Neuron (in vitro differentiated cells): ENCODE results near the gene JMY.

ENCODE experiments used
- H2AFZ ChIP-seq: one replicate; pipeline ENCODE4 v1.6.1; 2013; ENCODE audit warnings: low read depth, mild to moderate bottlenecking, inconsistent platforms, low read length, moderate library complexity
- H3K27me3 ChIP-seq: one replicate; pipeline ENCODE4 v1.6.1; 2013; ENCODE audit warnings: low read length; ENCODE audit not compliant: insufficient read depth
- H3K36me3 ChIP-seq: one replicate; pipeline ENCODE4 v1.6.1; 2013; ENCODE audit warnings: low read length; ENCODE audit not compliant: insufficient read depth
- H3K4me1 ChIP-seq: one replicate; pipeline ENCODE4 v1.6.1; 2013; ENCODE audit warnings: low read length; ENCODE audit not compliant: insufficient read depth
- H3K4me3 ChIP-seq: 2 replicates; pipeline ENCODE4 v1.5.1; 2013; ENCODE audit warnings: mild to moderate bottlenecking, low read length, moderate library complexity
- H3K9me3 ChIP-seq: one replicate; pipeline ENCODE4 v1.6.1; 2013; ENCODE audit warnings: low read length

JMY gene

DNA sequence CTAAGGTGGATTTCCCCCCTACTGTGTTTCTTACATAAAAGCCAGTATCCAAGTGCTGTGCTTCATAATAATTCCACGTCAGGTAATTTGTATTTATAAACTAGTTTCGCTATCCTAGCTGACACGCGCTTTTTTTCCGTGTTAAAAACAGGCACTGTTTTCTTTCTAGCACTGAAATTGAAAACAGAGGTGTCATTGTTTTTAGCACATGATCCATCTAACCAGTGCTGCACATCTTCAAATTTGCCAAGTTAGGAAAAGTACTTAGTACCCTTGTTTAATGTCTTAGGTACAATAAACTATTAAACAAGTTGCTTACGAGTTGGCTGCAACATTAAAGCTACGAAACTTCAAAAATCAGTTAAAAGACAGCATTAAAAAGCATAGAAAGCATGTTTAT lies 49.9 kb downstream of the JMY start:
- Histone ChIP-seq H3K36me3 (peaks cover 5% of the 10 kb centered on the region), H3K4me1 (no peaks in the 10 kb centered on the region)

GRCh38 chr5:79287380-79287779 lies 51.4 kb downstream of the JMY start:
- Histone ChIP-seq H3K27me3 (no peaks in the 10 kb centered on the region), H2AFZ (no peak overlapping the region), H3K4me1 (no peaks in the 10 kb centered on the region), H3K4me3 (no peak overlapping the region), H3K9me3 (no peaks in the 10 kb centered on the region), H3K36me3 (peaks cover 13% of the 10 kb centered on the region)

More for the DNA sequence above, 49.9 kb downstream of the JMY start:
- Histone ChIP-seq H3K4me3 (no peak overlapping the region), H3K27me3 (no peaks in the 10 kb centered on the region), H3K9me3 (no peaks in the 10 kb centered on the region), H2AFZ (no peak overlapping the region)

GRCh38 chr5:79287907-79288306 lies 52.0 kb downstream of the JMY start:
- Histone ChIP-seq H3K36me3 (peaks cover 13% of the 10 kb centered on the region), H3K4me1 (no peaks in the 10 kb centered on the region), H3K27me3 (no peaks in the 10 kb centered on the region), H2AFZ (no peak overlapping the region), H3K9me3 (no peaks in the 10 kb centered on the region), H3K4me3 (no peak overlapping the region)

DNA sequence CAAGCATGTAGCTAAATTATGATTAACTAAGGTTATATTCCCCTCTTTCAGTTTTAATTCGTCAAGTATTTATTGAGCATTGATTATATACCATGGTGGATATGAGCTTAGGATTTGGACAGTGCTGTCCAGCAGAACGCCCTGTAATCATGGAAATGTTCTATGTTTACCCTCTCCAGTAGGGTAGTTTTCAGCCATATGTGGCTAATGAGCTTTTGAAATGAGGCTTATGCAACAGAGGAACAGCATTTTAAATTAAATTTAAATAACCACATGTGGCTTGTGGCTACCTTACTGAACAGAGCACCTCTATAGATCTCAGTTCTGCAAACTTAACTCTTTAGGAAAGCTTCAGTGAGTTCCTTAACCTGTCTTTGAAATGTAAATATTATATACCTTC lies 59.1 kb downstream of the JMY start:
- Histone ChIP-seq H2AFZ (no peak overlapping the region), H3K27me3 (no peaks in the 10 kb centered on the region), H3K4me3 (no peak overlapping the region), H3K9me3 (no peaks in the 10 kb centered on the region), H3K4me1 (no peaks in the 10 kb centered on the region), H3K36me3 (peaks cover 18% of the 10 kb centered on the region)

DNA sequence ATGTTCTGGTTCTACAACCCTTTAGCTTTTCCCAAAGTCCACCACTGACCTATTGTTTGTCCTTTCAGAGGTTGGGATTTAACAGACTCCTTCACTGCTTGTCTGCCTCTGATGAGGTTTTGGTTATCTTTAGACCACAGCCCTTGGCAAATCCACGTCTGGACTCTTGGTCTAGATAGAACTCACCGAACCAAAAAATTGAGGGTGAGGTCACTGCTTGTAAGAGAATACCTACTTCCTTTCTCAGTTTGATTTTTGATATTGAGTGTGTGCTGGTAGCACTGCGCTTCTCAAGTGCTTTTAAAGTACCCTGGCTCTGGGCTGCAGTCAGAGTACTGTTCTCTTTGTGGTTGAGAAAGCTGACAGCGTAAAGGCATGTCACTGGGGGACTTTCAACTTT lies 61.7 kb downstream of the JMY start:
- H3K9me3 ChIP-seq: no peaks in the 10 kb centered on the region
- no peak overlapping the region for H2AFZ ChIP-seq
- H3K4me3 ChIP-seq: no peak overlapping the region
- no peaks in the 10 kb centered on the region for H3K27me3 ChIP-seq
- peaks cover 24% of the 10 kb centered on the region for H3K36me3 ChIP-seq
- no peaks in the 10 kb centered on the region for H3K4me1 ChIP-seq

DNA sequence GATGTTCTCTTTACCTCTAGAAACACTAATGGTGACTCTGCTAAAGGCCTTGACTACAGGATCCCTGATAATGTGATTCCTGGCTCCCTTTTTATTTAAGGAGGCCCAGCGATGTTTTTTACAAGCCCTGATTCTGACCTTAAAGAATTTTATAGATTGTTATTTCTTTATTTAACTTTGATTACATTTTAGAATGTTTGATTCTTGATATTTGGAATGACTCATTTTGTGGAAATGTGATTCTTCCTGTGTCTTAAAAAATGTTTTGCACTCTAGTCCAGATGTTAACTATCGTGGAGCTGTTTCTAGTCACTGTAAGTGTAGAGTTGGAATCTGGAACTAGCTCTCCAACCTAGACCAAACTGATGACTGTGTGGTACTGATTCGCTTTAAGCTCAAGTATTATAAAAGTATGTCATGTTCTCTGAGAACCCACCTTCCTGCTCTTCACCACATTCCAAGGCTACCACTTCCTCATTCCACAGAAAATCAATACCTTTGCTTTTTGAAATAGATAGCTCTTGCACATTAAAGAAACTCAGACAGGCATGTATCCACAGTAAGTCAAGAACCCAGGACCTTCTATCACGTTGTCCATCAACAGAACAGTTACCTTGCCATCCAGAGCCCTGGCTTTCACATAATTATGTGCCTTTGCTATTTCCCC lies 65.2 kb downstream of the JMY start:
- peaks cover 32% of the 10 kb centered on the region for H3K36me3 ChIP-seq
- H3K4me1 ChIP-seq: no peaks in the 10 kb centered on the region
- no peak overlapping the region for H2AFZ ChIP-seq
- no peaks in the 10 kb centered on the region for H3K9me3 ChIP-seq
- no peak overlapping the region for H3K4me3 ChIP-seq
- H3K27me3 ChIP-seq: no peaks in the 10 kb centered on the region

- Histone ChIP-seq H3K27me3 (no peaks in the 10 kb centered on the region), H3K4me3 (no peak overlapping the region), H2AFZ (no peak overlapping the region), H3K36me3 (peaks cover 31% of the 10 kb centered on the region), H3K9me3 (no peaks in the 10 kb centered on the region), H3K4me1 (no peaks in the 10 kb centered on the region)
Observed at GRCh38 chr5:79302454-79302853, 66.5 kb downstream of the JMY start.

DNA sequence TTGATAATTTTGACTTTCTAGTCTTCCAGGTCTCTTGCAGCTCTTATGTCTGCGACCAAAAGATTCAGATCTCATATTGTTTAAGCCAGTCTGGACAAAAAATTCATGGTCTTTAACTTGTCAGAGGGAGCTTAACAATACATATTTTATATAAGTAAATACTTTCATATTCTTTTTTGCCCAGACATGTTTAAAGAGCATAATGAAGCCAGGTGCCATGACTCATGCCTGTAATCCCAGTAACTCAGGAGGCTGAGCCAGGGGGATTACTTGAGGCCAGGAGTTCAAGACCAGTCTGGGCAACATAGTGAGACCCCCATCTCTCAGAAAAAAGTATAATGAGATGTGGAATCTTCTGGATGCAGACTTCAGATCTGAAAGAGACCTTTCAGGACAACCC lies 69.8 kb downstream of the JMY start:
- H3K36me3 ChIP-seq: peaks cover 21% of the 10 kb centered on the region

GRCh38 chr5:79318935-79319614 lies 83.1 kb downstream of the JMY start:
- Histone ChIP-seq H3K9me3 (no peaks in the 10 kb centered on the region), H3K4me3 (no peak overlapping the region), H3K36me3 (peaks cover 35% of the 10 kb centered on the region), H3K27me3 (no peaks in the 10 kb centered on the region), H3K4me1 (no peaks in the 10 kb centered on the region), H2AFZ (no peak overlapping the region)

More for the DNA sequence above, 69.8 kb downstream of the JMY start:
- no peak overlapping the region for H3K4me3 ChIP-seq
- H3K27me3 ChIP-seq: no peaks in the 10 kb centered on the region
- no peak overlapping the region for H2AFZ ChIP-seq
- no peaks in the 10 kb centered on the region for H3K9me3 ChIP-seq
- no peaks in the 10 kb centered on the region for H3K4me1 ChIP-seq

DNA sequence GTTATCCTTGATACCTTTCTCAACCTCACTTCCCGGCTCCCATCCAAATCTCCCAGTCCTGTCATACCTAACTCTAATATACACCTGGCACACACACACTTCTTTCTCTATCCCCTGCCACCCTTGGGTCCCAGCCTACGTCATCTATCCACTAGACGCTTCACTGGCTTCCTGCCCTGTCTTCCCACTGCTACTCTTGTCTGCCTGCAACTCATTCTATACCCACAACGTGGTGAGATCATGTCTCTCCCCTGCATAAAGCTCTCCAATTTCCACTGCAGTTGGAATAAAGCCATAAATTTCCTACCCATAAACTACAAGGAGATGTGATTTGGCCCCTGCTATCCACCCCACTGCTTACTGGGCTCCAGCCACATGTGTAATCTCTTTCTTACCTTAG lies 93.5 kb downstream of the JMY start:
- Histone ChIP-seq H3K9me3 (no peaks in the 10 kb centered on the region), H2AFZ (no peak overlapping the region), H3K27me3 (no peaks in the 10 kb centered on the region), H3K36me3 (no peaks in the 10 kb centered on the region), H3K4me3 (no peak overlapping the region), H3K4me1 (no peaks in the 10 kb centered on the region)

- no peaks in the 10 kb centered on the region for H3K36me3 ChIP-seq
- H3K4me1 ChIP-seq: no peaks in the 10 kb centered on the region
- no peak overlapping the region for H3K4me3 ChIP-seq
- no peak overlapping the region for H2AFZ ChIP-seq
- H3K9me3 ChIP-seq: no peaks in the 10 kb centered on the region
- H3K27me3 ChIP-seq: no peaks in the 10 kb centered on the region
Observed at GRCh38 chr5:79330071-79330470, 94.1 kb downstream of the JMY start.

DNA sequence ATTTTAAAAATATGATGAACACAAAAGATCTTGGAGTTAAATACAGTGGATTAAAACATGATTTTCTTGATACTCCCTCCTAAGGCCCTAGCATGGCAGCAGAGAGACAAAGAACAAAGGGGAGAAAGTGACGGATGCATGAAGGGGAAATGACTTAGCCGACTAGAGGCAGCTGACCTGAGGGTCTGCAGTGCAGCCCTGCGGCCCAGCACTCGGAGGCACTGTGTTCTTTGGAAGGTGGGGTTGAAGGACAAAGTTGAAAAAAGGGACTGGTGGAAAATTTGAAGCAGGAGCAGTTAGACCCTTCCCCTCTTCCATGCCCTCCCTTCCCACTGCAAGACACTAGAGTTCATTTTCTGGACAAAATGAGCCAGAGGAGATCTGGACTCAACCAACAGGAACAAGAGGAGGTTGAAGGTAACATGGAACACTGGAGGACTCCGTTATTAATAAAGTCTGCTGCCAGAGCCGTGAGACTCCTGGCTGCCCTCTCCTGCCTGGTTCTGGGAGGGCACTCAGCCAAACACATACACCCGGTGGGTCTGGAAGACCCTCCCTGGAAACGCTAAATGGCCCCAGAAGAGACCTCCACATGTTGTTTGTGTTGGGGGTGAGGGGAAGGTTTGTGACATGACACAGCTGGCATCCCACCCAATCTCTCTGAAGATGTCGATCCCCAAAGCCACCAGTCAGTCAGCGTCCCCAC lies 98.1 kb downstream of the JMY start:
- Histone ChIP-seq H2AFZ (no peak overlapping the region), H3K27me3 (no peaks in the 10 kb centered on the region)

GRCh38 chr5:79346420-79346824 lies 110.5 kb downstream of the JMY start:
- Histone ChIP-seq H3K36me3 (no peaks in the 10 kb centered on the region), H2AFZ (no peak overlapping the region), H3K27me3 (no peaks in the 10 kb centered on the region), H3K4me1 (no peaks in the 10 kb centered on the region), H3K4me3 (no peak overlapping the region), H3K9me3 (no peaks in the 10 kb centered on the region)

More for the DNA sequence above, 98.1 kb downstream of the JMY start:
- no peaks in the 10 kb centered on the region for H3K4me1 ChIP-seq
- no peaks in the 10 kb centered on the region for H3K9me3 ChIP-seq
- H3K36me3 ChIP-seq: no peaks in the 10 kb centered on the region
- H3K4me3 ChIP-seq: no peak overlapping the region
